NCI-H510A (cell line): ENCODE results near the gene POM121L2.

ENCODE experiments used
- DNase-seq: peaks from one replicate; lab custom pipeline; 2025; lab: John Stamatoyannopoulos, UW

POM121L2 gene

DNA sequence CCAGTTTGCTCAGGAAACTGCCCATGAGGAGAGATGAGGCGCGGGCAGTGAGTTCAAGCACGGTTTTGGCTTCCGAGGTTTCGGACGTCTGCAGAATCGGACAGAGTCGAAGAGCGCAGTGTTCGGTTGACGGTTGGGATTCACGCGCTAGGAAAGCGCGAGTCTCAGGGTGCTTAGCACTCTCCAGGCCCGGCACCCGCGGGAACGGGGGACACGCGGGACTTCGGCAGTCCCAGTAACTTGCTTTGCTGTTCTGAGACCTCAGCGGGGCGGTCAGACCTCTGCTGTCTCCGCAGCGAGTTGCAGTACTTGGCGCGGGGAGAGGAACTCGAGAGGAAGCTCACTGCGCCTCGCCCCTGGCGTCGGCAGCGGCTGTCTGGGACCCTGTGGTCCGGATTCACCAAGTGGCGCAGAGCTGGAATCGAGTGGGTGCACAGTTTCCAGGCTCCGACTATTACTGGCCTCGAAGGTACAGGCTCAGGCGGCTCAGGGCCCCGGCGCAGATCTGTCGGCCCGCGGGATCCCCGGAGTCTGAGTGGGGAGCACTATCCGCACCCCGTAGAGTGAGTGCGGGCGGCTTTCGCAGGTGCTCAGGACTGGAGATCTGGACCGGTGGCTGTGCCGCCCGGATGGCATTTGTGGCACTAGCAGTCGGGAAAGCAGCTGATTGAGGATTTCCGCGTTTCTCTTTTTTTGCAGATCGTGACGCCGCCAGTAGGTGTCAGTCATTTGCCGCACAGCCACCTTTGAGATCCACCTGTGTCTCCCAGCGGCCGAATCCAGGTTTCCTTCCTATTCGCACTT is at the start of gene POM121L2:
Gene POM121L2 (minus strand): TSS at position 128 of the 804 bp plus-strand sequence. CDS start 103 bp downstream, at position 25.
- peak; percentile 25 for DNase-seq

DNA sequence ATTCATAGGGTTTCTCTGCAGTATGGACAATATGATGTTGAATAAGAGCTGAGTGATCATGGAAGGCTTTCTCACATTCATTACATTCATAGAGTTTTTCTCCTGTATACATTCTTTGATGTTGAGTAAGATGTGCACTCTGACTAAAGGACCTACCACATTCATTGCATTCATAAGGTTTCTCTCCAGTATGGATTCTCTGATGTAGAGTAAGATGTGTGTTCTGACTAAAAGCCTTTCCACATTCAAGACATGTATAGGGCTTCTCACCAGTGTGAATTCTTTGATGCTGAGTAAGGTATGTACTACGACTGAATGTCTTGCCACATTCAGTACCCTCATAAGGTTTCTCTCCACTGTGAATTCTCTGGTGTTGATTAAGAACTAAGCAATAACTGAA is 47.2 kb upstream of the POM121L2 start:
- no peak for DNase-seq

GRCh38 chr6:27358786-27359185 is 46.7 kb upstream of the POM121L2 start:
- no peak for DNase-seq

DNA sequence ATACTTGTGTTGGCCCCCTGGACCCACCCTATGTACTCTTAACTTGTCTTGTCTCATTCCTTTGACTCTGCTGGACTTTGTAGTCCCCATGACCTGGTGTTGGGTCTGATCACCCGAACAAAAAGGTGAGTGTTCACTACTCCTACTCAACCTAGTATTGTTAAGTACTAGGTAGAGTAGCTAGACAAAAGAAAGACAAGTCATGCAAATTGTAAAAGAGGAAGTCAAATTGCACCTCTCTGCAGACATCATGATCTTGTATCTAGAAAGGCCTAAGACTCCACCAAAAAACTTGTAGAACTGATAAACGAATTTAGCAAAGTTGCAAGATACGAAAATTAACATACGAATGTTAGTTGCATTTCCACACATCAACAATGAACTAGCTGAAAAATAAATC is 40.8 kb upstream of the POM121L2 start:
- no peak for DNase-seq

- DNase-seq = no peak
These were observed 22.1 kb upstream of the POM121L2 start for GRCh38 chr6:27334141-27334540.

DNA sequence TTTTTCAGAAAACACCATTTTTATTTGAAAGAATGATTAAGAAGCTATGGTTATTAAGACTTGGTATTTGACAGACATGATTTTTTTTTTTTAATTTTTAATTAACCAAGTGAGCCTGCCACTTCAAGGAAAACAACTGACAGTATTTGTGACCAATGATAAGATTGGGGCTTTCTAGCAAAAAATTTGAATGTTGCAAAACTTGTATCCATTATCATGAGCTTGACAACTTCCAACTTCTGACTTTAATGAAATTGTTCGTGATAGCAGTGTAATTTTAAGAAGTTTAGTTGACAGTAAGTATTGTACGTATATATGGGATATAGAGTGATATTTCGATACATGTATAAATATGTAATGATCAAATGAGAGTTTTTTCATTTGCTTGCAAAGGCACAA is 21.6 kb upstream of the POM121L2 start:
- DNase-seq = no peak

DNA sequence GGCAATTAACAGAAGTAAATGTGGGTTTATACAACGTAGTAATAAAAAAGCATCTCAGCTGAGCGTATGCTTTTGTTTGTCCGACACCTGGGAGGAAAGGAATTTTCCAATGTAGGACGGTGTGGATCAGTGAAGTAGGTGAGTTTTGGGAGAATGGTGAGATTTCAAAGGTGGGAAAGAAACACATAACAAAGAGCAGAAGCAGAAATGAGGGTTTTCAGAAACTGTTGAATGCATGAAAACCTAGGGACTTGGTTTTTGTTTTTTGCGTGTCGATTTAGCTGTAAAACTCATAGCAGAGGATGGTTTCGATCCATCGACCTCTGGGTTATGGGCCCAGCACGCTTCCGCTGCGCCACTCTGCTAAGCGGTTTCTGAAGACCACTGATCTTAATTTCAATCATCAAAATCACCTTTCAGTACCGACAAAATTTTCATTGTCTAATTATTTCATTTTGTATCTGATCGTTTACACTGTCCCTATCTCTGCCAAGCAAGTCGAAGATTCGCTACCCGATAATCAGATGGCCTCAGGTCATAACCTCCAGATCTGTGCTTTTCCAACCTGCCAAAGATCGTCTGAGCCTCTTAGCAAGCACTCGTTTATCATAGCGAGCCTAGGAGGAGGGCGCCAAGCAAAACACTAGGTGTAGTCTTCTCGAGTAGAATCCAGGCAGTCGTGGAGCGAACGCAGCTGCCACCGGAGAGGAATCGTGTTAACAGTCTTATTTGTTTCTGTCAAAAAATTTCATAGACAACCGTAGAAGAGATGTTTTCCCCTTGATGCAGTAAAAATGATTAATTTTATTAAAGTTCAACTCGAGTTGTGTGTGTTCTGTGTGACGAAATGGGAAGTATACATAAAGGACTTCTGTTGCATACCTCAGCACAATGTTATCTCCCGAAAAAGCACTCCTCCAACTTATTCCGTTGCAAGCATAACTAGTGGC is 20.9 kb upstream of the POM121L2 start:
- no peak for DNase-seq

DNA sequence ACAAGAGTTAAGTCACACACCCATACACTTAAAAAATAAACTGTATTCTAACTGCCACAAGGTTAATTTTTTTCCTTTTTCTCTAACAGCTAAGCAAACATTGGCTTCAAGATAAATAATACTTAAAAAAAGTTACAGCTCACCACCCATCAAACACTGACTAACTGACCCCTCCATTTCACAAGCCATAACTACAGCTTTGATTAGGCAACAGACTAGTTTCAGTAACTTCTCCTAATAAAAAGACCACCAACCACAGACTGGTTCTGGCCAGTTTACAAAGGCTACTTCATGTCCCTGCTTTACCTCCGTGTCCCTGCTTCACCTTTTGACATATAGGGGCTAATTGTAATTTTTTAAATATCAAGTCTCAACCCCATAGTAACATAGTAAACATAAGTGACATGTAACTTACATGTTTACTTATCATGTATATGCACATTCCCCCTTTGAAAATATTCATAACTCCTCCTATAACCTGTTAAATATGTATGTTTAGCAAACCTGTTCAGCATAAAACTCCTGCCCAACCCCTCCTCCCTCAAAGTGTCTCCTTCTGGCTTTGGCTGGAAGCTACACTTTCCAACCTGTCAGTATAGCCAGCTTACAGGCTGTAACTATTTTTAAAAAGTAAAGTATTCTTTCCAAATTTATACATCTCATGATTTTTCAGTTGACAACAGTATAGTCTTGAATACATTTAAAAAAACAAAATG is 15.1 kb upstream of the POM121L2 start:
- DNase-seq = no peak

GRCh38 chr6:27321901-27322300 is 9.8 kb upstream of the POM121L2 start:
- DNase-seq = no peak

- no peak for DNase-seq
These were observed 9.3 kb upstream of the POM121L2 start for GRCh38 chr6:27321370-27321769.

DNA sequence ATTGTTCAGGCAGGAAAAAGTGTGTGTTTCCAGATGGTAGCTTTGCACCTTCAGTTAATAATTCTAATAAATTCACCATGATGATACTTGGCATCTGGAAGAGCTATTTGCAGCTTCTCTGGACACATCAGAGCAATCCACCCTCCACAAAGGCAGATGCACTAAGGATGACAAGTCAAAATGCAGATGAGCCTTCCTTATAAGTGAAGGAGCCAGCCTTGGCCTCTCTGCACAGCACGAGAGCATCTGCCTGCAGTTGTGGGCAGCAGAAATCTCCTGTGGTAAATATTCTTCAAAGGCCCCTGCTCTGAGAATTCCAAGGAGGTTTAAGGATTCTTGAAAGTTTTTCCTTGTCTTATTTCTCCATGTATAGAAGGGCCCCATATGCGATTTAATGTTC is 6.9 kb upstream of the POM121L2 start:
- DNase-seq = no peak

DNA sequence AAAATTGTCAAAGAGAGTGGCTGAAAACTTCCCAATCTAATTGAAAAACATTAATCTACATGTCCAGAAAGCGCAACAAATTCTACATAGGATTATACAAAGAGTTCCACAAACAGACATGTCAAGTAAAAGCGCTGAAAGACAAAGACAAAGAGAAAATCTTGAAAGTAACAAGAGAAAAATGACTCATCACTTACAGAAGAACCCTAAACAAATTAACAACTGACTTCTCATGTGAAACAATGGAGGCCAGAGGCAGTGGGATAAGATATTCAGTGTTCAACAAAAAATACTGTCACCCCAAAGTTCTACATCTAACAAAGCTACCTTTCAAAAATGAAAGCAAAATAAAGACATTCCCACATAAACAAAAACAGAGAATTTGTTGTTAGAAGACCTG is 2.0 kb upstream of the POM121L2 start:
- DNase-seq = no peak

DNA sequence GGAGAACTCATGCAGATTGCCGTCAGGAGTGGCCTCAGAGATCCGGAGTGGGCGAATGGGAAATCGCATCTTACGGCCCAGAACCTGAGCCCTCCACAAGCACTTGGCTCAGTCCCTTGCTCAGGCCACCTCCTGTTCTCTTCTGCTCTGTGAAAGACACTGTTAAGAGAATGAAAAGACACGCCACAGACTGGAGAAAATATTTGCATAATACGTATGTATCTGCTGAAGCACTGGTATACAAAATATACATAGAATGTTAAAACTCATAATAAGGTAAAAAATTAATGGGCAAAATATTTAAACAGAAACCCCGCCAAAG is 838 bp upstream of the POM121L2 start:
- no peak for DNase-seq

DNA sequence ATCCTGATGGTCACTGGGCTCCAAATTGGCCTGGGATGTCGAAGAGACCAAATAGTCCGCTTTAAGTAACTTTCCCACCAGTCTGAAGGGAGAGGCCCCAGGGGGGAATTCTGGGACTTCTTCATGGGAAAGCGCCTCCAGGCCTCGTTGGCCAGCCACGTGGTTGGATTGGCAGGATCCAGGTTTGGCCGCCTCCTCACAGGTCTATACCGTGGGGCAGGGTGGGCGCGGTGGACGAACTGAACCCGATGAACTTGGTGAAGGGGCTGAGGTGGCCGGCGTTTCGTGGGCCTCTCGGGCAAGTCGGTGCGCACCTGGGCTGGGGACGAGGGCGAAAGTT is 297 bp downstream of the POM121L2 start:
- DNase-seq = no peak

- no peak for DNase-seq
These were observed 8.3 kb downstream of the POM121L2 start for GRCh38 chr6:27303613-27304272.

DNA sequence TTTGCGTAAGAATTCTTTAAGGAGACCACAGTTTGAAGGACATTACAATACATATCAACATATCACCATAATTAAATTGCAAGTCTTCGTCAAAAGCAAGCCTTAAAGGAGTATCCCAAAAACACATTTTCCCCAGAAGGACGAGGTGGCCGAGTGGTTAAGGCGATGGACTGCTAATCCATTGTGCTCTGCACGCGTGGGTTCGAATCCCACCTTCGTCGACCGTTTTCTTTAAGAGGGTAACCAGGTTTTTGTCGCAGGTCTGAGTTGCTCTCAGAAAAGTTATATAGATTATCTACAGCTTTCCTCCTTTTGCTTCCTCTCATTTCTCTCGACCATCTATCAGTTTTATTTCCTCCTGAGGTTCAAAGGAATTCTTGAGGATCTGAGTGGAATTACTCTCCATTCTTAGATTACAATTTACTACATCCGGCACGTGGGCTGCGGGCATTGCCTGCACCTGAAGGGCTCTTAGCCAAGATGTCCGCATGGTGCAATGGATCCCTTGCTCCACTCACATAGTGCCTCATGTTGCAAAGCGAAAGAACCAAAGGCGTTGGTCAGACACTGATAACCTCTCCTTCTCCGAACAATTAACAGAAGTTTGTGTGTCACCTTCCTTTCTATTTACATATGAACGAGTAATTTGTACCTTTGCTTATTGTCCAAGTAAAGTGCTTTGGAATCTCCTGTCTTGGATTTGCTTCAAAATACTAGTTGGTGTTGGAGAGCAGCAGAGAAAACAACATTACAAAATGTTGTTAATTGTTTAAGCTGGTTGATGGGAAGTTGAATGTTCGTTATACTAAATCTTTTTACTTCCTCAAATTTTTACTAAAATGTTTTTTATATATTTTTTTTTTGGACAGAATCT is 14.0 kb downstream of the POM121L2 start:
- DNase-seq = no peak

- DNase-seq = no peak
These were observed 14.6 kb downstream of the POM121L2 start for GRCh38 chr6:27297484-27297856.

GRCh38 chr6:27296106-27296783 is 15.8 kb downstream of the POM121L2 start:
- DNase-seq = no peak

- no peak for DNase-seq
These were observed 16.6 kb downstream of the POM121L2 start for GRCh38 chr6:27295301-27296079.

DNA sequence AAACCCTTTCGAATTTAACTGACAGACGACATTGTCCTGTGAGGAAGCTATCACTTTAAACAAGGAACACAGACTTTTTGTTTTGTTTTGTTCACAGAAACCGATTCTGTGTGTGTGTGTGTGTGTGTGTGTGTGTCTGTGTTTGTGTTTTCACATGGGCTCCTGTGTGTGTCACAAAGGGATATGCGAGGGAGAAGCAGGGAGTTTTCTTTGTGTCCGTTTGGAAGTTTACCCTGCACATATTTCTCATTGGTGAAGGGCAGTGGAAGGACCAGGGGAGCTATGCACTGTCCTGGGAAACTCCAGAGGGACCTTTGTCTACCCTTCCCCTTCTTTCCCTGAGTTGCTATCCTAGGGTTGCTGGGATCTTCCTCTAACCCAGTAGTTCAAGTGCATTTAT is 17.7 kb downstream of the POM121L2 start:
- no peak for DNase-seq
